ENCODE data around the gene GAL.

DNA sequence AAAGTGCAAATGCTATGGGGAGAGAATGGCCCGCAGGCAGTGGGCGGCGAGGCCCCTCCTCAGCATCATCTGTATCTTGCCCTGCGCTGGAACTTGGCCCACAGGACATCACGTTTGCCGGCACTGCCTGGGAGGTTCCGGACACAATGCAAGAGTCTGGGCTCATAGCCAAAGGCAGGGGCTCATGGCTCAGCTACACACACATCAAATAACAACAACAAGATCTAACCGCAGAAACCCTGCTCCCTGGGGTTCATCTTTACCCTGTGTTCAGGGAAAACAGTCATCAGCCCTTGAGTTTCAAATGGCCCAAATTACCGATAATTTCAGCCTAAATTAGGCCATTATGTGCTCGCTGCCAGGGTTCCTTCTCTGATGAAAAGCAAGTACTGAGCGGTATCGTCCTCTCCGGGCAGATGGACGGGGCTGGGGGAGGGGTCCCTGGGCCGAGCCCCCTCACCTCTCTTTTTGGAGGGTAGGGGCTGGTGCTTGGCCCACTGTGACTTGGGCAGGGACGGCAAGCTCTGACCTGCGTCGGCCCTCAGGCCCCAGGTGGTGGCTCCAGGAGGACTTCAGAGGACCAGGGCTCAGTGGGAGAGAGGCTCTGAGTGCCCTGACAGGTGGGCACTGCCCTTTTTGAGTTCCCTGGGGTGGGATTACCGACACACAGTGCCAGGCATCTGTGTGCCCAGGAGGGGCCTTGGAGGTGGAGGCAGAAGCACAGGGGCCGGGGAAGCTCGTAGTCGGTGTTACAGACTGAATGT is 25.0 kb upstream of the GAL start:
- TF ChIP-seq, protein P1, sequence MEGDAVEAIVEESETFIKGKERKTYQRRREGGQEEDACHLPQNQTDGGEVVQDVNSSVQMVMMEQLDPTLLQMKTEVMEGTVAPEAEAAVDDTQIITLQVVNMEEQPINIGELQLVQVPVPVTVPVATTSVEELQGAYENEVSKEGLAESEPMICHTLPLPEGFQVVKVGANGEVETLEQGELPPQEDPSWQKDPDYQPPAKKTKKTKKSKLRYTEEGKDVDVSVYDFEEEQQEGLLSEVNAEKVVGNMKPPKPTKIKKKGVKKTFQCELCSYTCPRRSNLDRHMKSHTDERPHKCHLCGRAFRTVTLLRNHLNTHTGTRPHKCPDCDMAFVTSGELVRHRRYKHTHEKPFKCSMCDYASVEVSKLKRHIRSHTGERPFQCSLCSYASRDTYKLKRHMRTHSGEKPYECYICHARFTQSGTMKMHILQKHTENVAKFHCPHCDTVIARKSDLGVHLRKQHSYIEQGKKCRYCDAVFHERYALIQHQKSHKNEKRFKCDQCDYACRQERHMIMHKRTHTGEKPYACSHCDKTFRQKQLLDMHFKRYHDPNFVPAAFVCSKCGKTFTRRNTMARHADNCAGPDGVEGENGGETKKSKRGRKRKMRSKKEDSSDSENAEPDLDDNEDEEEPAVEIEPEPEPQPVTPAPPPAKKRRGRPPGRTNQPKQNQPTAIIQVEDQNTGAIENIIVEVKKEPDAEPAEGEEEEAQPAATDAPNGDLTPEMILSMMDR (IDR thresholded peaks at IDR 0.05; ENCODE audit: insufficient read depth, low read length, poor library complexity, severe bottlenecking): no peak
- TF ChIP-seq EZH2phosphoT487 (conservative IDR thresholded peaks at IDR 0.05; ENCODE audit: low read length): no peak
